EL (cell line): ENCODE measurements around the gene NUDCD3.
A peak's percentile ranks its signal among the peaks of the same experiment; 100 is the strongest.

Experiments
- DNase-seq: peaks from one replicate; pipeline ENCODE4 v3.0.0-alpha.2; 2016

The NUDCD3 gene

DNA sequence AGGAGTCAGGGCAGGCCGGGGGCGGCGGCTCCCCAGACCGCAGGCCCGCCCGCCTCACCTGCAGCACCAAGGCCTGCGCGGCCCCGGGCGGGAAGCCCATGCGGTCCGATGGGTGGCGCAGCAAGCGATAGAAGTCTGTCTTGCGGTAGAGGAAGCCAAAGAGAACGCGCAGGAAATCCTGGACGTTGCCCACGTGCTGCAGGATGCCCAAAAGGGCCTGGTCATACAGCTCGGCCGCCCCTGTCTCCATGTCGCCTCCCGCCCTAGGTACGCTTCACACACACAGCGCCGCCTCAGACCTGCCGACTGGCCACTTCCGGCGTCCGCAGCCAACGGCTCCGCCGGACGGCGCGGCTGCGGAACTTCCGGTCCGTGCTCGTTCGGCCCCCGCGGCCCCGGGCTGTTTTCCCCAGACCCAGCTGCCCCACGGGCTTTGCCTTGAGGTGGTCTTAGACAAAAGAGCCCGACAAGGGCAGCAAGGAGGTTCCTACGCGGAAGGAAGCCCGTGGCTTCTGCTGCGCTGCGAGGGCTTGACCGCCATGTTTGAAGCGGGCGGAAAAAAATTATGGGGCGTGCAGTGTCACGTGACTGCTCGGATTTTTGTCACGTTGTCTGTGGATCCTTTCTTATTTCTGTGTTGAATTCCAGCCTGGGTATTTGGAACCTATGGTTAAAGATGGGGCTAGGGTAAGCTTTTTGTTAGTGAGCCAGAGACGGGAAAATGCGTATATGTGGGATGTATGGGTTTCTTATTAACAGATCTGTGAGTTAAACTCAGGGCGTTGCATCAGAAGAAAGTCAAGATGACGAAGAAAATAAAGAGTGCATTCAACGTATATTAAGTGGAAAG lies at the start of gene NUDCD3:
TSS of gene NUDCD3 (minus strand) at position 308 of the 850 bp plus-strand sequence. CDS start at position 250, 58 bp downstream.
- DNase-seq, result peak; percentile 83

DNA sequence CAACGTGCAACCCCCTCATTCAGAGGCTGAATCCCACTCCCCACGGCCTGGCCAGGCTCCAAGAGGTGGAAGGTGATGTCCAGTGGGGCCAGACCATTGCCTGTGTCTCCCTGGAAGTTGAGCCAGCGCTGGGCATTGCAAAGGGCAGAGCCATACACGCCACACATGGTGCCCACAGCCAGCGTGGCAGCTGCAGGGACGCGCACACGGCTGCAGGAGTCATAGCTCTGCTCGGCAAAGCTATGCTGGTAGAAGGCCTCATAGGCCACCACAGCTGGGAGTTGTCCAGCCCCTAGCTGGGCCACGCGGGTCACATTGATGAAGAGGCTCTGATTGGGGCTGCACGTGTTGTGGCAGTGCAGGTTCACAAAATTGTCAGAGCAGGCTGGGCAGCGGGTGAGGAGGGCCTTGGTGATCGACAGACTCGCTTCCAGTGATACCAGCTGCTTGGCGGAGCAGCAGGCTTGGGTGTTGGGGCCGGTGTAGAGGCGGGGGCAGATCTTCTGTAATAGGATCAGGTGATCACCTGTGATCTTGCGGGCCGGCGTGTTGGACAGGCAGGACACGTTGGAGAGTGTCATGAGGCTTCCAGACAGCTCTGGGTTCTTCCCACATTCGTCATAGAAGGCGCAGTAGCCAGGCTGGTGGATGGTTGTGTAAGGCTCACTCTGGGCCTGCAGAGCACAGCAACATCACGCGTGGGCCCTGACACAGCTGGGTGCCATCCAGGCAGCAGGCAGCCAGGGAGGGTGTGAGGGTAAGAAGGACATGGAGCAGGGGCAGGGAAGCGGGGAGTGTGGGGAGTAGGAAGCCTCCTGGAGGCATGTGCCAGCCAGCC lies 49.4 kb upstream of the NUDCD3 start:
- no peak for DNase-seq

DNA sequence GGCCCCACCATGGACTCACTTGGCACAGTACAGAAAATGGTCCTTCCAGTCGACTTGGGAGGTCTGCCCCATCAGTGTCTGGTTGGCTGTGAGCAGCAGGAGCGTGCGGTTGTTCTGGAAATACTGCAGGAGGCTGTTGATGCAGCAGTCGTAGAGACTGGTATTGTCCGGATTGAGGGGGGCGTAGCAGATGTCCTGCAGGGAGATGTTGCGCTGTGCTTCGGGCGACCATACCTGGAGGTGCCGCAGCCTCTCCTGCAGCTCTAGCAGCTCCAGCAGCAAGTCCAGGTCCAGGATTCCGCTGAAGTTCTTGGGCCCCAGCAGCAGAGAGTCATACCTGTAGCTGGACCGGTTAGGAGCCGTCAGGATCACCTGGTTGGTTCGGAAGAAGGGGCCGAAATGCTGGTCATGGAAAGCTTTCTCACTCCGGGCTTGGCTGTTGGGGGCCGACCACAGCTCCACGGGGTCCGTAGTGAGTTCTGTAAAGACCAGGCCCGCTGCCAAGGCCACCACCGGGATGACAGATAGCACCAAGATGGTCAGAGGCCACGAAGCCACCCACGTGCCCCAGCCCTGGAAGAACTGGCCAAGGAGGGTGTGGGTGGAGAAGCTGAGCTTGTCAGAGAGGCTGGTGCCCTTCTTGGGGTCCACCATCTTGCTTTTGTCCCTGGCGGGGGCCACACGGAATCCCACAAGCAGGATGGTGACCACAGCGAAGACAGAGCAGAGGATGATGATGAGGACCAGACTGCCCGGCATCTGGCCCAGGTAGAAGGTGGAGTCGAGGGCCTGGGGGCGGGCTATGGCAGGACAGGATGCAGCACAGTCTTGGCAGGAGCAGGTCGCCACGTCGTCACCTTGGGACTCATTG lies 48.6 kb upstream of the NUDCD3 start:
- no peak for DNase-seq

DNA sequence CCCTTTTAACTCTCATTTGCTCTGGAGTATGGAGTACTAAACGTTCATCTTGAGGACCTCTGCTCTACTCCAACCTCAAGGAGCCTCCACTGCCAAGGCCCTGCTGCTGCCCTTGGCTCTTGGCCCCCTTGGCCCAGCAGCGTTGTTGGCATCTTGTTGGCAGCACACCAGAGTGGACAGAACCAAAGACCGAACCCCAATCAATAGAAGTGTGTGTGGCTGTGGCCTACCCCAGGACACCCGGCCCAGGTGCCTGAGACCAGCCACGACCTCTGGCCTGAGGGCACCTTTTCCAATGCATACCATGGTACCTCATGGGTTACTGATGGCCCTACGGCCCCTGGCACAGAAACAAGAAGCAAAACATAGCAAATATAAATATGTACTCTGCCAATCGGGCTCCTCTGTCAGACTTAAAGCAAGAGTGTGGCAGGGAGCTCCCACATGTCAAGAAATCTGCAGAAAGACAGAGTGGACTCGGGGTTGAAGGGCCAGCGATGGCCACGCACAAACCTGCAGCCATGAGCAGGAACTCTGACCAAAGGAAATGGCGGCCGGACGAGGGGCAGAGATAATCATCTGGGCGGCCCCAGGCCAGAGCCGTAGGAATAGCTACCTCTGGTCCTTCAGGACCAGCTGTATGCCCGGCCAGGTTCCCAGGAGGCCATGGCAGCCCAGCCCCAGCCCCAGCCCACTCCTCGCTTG lies 47.8 kb upstream of the NUDCD3 start:
- no peak for DNase-seq

DNA sequence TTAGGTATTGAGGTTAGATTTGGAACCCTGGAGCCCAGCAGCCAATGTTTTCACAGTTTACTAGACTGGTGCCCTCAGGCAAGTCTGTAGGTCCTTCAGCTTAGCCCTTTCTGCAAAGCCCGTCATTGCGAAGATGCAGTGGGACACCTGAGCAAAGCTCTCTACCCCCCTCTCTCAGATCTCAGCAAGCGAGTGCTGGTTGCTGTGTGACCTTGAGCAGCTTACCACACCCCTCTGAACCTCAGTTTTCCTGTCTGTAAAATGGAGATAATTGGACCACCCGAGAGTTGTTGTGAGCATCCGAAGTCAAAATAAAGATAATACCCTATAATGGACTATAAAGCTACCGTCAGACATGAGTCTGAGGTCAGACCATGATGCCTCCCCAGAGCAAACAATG lies 47.0 kb upstream of the NUDCD3 start:
- no peak for DNase-seq

DNA sequence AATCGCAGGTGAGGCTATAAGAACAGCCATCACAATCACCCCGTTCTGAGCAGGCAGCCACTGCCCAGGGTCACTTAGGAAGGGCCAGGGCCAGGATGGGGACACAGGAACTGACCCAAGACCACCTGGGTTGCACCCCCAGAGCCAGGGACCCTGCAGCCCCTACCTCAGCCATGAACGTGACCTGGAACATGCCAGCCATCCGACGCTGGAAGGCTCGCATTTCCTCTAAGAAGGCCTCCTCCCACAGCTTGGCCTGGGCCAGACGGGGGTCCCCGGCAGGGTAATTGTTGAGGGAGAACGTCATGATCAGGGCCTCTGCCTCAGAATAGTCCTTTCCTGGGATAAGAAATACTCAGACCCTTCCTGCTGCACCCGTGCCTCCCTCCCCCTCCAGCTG lies 45.6 kb upstream of the NUDCD3 start:
- no peak for DNase-seq

DNA sequence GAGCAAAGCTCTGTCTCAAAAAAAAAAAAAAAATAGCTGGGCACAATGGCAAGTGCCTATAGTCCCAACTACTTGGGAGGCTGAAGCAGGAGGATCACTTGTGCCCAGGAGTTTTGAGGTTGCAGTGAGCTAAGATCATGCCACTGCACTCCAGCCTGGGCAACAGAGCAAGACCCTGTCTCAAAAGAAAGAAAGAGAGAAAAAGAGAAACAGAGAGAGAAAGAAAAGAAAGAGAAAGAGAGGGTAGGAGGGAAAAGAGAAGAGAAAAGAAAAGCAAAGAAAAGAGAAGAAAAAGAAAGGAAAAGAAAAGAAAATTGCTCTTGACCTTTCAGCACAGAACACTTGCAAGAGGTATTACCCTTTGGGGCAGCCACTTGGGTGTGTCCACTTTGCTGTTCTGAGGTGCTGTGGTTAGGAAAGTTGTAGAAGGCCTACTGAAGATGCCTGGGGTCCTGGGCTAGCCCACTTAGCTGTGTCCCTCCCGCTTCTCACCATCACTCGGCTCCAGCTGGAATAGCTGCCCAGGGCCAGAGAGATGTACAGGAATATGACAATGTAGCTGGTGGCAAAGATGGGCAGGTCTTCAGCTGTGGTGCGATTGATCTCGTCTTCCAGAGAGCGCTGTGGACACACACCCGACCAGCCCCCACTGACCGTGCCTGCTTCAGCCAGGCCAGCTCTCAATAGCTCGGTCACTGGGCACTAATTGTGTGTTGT lies 45.0 kb upstream of the NUDCD3 start:
- no peak for DNase-seq

DNA sequence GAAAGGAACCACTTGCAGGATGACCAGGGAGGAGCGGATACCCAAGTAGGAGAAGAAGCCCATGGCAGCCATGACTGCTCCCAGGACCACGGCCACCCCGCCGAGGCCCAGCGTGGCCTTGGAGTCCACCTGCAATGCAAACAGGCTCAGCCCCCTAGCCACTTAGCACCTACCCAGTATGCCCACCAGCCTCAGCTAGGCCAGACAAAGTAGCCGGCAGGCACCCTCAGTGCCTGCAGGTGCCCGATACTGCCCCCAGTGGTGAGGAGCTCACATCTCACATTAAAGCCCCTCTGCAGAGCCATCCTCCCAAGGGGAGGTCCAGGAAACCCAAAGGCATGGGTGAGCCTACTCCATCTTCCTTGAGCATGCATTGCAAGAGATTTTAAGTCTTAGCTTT lies 44.0 kb upstream of the NUDCD3 start:
- DNase-seq, result peak; percentile 51

DNA sequence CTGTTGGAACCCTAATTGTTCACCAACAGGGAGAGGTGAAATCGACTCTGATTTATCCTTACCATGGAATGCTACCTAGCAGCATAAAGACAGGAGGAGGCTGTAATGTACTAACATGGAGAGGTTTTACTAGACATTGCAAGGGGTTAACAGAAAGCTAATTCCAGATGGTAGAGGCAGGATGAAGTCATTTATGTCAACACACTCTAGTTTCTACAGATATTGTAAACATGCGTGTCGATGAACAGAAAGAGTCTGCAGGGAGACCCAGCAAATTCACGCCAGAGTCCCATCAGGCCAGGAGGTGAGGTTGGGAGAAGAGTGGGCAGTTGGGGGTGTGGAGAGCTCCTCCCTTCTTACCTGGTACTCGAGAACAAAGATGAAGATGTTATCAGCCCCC lies 43.6 kb upstream of the NUDCD3 start:
- no peak for DNase-seq

DNA sequence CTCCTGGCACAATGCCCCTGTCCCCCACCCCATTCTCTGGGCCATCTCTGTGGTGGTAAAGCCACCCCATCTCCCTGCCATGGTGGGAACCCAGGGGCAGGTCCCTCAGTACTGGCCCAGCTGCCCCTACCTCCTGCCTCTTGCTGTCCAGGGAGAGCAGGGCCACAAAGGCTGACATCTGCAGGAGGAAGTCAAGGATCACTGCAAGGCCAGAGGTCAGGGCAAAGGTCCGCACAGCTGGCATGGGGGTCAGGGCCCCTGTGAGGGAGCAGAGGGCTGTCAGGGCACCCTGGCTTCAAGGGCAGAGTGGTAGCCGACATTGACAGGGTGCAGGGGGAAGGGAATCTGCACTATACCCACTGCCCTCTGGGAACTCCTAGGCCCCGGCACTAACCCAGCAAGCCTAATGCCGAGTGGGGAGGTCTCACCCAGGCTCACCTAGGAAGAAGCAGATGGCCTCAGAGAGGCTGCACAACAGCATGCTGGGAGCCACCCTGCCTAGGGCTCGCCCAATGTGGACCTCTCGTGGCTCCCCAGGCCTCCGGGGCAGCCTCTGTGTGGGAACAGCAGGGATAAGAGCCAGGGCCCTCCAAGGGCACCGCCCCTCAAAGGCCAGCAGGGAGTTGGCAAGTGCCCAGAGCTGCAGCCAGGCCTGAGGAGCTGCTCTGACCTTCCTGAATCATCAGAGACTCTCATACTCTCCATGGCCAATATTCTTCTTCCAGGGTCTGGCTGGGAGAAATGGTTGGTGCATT lies 43.0 kb upstream of the NUDCD3 start:
- DNase-seq, result peak; percentile 24

DNA sequence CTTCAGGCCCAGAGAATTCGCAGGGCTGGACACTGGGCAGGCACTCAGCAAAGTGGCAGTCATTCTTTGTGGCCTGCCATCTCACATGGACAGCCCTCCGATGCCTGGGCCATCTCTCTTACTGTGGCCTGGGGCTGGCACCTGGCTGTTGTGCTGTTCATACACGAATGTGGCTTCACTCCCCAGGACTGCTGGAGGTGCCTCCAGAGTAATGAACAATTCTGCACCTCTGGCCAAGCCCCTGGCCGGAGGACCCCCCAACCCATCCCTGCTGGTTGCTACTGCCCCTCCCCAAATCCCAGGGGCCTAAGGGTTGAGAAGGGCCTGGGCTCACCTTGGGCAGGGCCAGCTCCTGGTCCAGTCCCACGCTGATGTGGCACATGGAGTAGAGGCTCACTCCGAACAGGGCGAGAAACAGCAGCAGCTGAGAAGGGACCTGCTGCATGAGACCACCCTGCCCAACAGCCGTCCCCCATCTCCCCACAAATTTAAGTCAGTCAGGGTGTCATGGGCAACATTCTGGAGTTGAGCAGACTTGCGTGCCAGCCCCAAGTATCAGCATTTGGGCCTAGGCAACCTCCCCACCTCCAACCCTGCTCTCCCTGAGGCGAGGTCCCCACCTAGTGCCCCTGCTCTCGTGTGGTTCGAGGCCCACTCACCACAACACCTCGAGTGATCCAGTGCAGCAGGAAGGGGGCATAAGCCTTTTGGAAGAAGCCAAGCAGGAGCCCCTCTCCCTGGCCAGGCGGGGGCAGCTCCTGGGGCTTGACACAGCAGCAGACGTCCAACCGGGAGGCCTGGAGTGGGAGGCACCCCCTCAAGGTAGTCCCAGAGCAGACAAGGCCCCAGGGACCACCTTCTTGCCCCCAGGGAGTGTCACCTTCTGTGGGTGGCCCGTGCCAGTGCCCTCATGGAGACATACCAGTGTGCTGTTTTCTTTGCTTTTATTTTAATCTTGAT lies 41.2 kb upstream of the NUDCD3 start:
- no peak for DNase-seq

DNA sequence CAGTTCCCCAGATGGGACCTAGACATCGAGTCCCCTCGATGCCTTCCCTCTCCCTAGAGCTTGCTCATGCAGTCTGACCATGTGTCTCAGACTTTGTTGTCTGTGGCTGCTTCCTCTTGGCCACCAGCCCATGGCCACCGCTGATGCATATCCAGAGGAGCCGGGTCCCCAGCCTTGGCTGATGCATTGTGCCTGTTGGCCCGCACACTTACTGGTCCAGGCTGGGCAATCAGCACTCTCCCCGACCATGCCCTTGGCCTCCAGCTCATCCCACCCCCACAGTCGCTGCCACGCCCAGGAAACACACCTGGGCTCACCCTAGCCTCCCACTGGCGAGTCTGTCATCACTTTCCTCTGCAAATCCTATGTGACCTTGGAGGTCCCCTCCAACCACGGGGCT lies 40.5 kb upstream of the NUDCD3 start:
- DNase-seq, result no peak

DNA sequence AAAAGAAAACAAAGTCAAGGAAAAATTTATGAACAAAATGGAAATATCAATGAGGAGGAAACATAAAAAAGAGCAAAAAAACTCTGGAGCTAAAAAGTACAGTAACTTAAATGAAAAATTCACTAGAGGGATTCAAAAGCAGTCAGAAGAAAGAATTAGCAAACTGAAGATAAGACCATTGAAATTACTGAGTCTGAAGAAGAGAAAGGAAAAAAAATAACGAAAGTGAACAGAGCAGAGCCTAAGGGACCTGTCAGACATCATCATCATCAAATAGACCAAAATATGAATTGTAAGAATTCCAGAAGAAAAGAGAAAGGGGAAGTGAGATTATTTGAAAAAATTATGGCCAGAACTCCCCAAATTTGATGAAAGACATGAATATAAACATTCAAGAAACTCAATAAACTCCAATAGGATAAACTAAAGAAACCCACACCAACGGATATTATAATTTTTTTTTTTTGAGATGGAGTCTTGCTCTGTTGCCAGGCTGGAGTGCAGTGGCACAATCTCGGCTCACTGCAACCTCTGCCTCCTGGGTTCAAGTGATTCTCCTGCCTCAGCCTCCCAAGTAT lies 34.4 kb upstream of the NUDCD3 start:
- DNase-seq, result no peak

DNA sequence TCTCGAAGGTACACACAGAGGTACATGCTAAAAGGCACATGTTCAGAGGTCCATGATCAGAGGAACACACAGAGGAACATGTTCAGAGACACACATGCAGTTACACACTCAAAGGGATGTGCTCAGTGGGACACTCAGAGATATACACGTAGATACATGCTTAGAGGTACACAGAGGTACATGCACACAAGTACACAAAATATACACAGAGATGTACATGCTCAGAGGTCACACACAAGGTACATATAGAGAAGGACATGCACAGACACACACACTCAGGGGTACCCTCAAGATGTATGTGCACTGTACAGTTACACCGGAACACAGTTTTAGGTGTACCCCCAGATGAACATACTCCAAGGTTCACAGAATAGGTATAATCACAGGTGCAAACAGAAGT lies 31.9 kb upstream of the NUDCD3 start:
- no peak for DNase-seq

DNA sequence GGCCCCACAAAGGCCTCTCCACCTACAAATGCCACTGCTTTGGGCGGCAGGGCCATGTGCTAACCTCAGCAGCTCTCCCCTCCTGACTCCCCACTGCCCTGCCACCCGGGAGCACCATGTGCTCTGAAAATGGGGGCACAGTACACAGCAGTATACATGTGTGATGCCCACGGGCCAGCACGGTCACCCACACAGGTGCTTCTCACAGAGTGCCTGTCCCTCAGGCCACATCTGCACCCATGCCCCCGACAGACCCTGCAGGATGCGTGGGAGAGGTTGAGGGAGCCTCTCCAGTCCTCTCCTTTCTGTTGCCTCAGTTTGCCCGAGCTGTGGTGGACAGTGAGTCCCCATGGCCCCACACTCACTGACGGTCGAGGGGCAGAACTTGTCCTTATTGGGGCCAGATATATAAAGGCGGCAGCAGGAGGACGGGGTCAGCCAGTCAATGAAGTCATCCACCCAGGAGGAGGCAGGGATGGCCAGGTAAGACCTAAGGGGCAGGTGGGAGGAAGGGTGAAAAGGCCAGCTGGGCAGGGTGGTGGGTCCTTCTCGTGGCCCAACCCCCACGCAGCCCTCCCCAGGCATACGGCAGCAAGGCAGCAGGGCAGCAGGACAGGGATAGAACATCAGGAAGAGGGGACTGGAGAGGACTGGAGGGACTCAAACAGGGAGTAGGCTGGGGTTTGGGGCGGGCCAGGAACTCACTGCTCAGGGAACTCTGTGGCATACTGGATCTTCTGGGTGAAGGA lies 31.1 kb upstream of the NUDCD3 start:
- no peak for DNase-seq

DNA sequence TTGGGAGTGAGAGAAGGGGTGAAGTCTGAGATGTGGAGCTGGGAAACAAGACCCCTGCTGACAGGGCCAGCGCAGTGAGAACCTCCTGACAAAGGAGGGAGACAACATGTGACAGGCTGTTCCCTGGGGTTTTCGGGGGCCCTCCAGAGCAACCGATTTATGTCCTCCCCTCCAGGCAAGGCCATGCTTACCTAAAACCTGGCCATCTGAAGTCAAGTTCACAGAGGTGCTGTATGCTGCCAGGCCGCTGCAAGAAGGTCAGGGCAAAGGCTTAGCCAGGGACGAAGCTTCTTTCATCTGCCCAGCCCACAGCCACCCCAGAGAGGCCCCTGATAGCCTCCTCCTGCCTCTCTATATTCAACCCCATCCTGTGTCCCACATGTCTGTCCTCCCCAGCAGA lies 30.1 kb upstream of the NUDCD3 start:
- DNase-seq, result no peak

DNA sequence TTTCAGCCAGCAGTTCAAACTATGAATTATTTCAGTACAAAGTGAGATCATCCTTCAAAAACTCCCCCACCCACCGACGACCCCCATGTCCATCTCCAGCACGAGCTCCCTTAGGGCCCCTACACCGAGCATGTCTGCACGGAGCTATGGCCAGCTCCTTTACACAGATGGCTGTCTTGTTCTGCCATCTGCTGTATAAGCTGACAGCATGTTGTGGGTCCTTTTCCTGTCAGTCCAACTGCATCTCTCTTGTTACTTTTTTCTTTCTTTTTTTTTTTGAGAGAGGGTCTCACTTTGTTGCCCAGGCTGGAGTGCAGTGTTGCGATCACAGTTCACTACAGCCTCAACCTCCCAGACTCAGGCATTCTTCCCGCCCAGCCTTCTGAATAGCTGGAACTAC lies 29.1 kb upstream of the NUDCD3 start:
- DNase-seq, result no peak

DNA sequence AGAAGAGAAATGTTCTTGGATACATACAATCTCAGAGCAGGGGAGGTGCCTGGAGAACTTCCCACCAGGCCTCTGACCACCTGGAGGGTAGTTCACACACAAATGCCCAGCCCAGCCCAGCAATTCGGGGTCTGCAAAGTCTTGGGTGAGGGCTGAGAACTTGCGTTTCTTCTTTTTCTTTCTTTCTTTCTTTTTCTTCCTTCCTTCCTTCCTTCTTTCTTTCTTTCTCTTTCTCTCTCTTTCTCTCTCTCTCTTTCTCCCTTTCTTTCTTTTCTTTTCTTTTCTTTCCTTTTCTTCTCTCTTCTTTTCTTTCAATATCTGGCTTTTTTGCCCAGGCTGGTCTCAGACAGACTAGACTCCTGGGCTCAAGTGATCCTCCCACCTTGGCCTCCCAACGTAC lies 28.3 kb upstream of the NUDCD3 start:
- DNase-seq, result no peak

DNA sequence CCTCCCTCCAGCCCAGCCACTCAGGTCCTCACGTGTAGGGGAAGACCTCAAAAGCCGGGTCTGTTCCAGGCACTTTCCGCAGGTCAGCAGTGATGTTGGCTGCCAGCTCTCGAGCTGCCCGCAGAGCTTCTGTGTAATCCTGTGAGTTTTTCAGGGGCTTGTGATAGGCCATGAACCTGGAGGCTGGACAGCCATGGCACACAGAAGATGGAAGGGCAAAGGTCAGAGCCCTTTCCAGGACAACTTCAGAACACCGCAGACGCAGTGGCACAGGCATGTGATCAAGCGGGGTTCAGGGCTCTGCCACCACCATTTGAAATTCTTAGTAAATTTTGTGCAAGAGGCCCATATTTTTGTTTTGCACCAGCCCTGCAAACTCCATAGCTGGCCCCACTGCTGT lies 26.7 kb upstream of the NUDCD3 start:
- DNase-seq, result no peak
